PC-3 (cell line): ENCODE data around the gene RIC1. TPM values are rescaled to one million over a fixed set of nuclear protein-coding genes. Genes with fewer than 3 reads are reported as not detected.
A peak's percentile ranks its signal among the peaks of the same experiment; 100 is the strongest.

Experiments
- ATAC-seq: fragments of 200-7000 bp; cut with Tn5 transposase; 2 replicates; pipeline ENCODE4 v1.9.1; 2020; ENCODE audit warnings: mild to moderate bottlenecking, moderate library complexity
- BruUV-seq: library from RNA; stranded (reverse); fragments of 400-500 nt; replicated peaks from 2 replicates; lab custom pipeline; 2021; lab: Mats Ljungman, UMichigan
- CTCF ChIA-PET: fragments of 300-600 bp; sonication (Branson Sonifier 250); formaldehyde crosslinking; loops from one replicate; lab custom pipeline; 2022; ENCODE audit warnings: antibody characterized with exemption; lab: Charles Lee
- POLR2A ChIA-PET: fragments of 300-600 bp; sonication (Branson Sonifier 250); formaldehyde crosslinking; loops from one replicate; lab custom pipeline; 2022; ENCODE audit warnings: antibody characterized with exemption; ENCODE audit not compliant: unreplicated experiment; lab: Charles Lee
- DNase-seq: peaks from one replicate; pipeline ENCODE4 v3.0.0-alpha.2; 2015
- H2AFZ ChIP-seq: fragments of 300-600 bp; sonication (generic); 2 replicates; pipeline ENCODE4 v1.6.0; 2016; ENCODE audit warnings: antibody characterized with exemption, low read length
- H3F3A ChIP-seq: fragments of 300-600 bp; sonication (generic); one replicate; pipeline ENCODE4 v1.6.0; 2017; ENCODE audit warnings: antibody characterized with exemption, low read length, control low read depth, mild to moderate bottlenecking; ENCODE audit not compliant: unreplicated experiment
- H3K27ac ChIP-seq: fragments of 300-600 bp; sonication (generic); 2 replicates; pipeline ENCODE4 v1.5.1; 2016; ENCODE audit warnings: mild to moderate bottlenecking, low read length
- H3K27me3 ChIP-seq: fragments of 300-600 bp; sonication (generic); 2 replicates; pipeline ENCODE4 v1.6.1; 2016; ENCODE audit warnings: low read length, mixed read lengths
- H3K36me3 ChIP-seq: fragments of 300-600 bp; sonication (generic); 2 replicates; pipeline ENCODE4 v1.6.1; 2016; ENCODE audit warnings: low read depth, mixed run types, low read length, mixed read lengths
- H3K4me1 ChIP-seq: fragments of 300-600 bp; sonication (generic); 2 replicates; pipeline ENCODE4 v1.5.1; 2016; ENCODE audit warnings: low read length; ENCODE audit not compliant: insufficient read depth
- H3K4me2 ChIP-seq: fragments of 300-600 bp; sonication (generic); 2 replicates; pipeline ENCODE4 v1.6.0; 2016; ENCODE audit warnings: low read length
- H3K4me3 ChIP-seq: fragments of 300-600 bp; sonication (generic); 2 replicates; pipeline ENCODE4 v1.5.1; 2016; ENCODE audit warnings: mild to moderate bottlenecking, low read length, mixed read lengths
- H3K79me2 ChIP-seq: fragments of 300-600 bp; sonication (generic); 2 replicates; pipeline ENCODE4 v1.6.1; 2017; ENCODE audit warnings: low read length, mixed read lengths
- H3K9ac ChIP-seq: fragments of 300-600 bp; sonication (generic); 2 replicates; pipeline ENCODE4 v1.6.0; 2016; ENCODE audit warnings: mild to moderate bottlenecking, low read length
- H3K9me2 ChIP-seq: fragments of 300-600 bp; sonication (generic); replicated peaks from 2 replicates; pipeline ENCODE4 v1.6.1; 2016; ENCODE audit warnings: mixed run types, low read length, mixed read lengths
- H3K9me3 ChIP-seq: fragments of 300-600 bp; sonication (generic); 2 replicates; pipeline ENCODE4 v1.6.1; 2016; ENCODE audit warnings: low read length, mixed read lengths
- H4K20me1 ChIP-seq: fragments of 300-600 bp; sonication (generic); 2 replicates; pipeline ENCODE4 v1.6.1; 2016; ENCODE audit warnings: low read length, mixed read lengths
- CTCF ChIP-seq: fragments of 300-600 bp; sonication (generic); conservative IDR thresholded peaks from 2 replicates; pipeline ENCODE4 v1.5.1; 2017; ENCODE audit warnings: antibody characterized with exemption, low read depth, mild to moderate bottlenecking, low read length
- EZH2 ChIP-seq: fragments of 300-600 bp; sonication (generic); IDR thresholded peaks from one replicate; pipeline ENCODE4 v1.6.1; 2017; ENCODE audit warnings: antibody characterized with exemption, mild to moderate bottlenecking, low read length; ENCODE audit not compliant: unreplicated experiment
- EZH2phosphoT487 ChIP-seq: fragments of 300-600 bp; sonication (generic); IDR thresholded peaks from 2 replicates; pipeline ENCODE4 v1.6.1; 2018; ENCODE audit warnings: mild to moderate bottlenecking, antibody characterized with exemption, low read length, borderline replicate concordance
- intact Hi-C: fragments of 100-400 bp; cut with micrococcal nuclease; formaldehyde crosslinking; loops from 2 replicates; pipeline ENCODE4 v1.9.0; 2023
- total RNA-seq: library from RNA; depleted of rRNA; stranded (reverse); fragments of >200 nt; gene quantifications from 2 replicates; pipeline ENCODE4 v1.2.3, GENCODE V29; 2014

The RIC1 gene
- total RNA-seq, 1 experiment from 2014 or later = 16.0 TPM

- H3K27ac ChIP-seq = no peak overlapping the region
- no peak overlapping the region for H3K9ac ChIP-seq
- no peak overlapping the region for H3K4me2 ChIP-seq
- no peaks in the 10 kb centered on the region for H3K36me3 ChIP-seq
- TF ChIP-seq CTCF (no peak), EZH2phosphoT487 (no peak), EZH2 (no peak)
- ChIA-PET POLR2A (interaction anchor here (0.6 kb wide), 1 partner anchor 12 kb away, joined by 20 read pairs; no protein-coding TSS in a partner anchor), CTCF (no interaction called here)
- DNase-seq (no peak), ATAC-seq (no peak)
- intact Hi-C loops = no loop called here
- H3K9me3 ChIP-seq = no peaks in the 10 kb centered on the region
- no peaks in the 10 kb centered on the region for H4K20me1 ChIP-seq
- H3K27me3 ChIP-seq = no peaks in the 10 kb centered on the region
- no peaks in the 10 kb centered on the region for H3F3A ChIP-seq
- peaks cover 2% of the 10 kb centered on the region; the same call in 1 of the 2 replicates for H3K79me2 ChIP-seq
- BruUV-seq = no TSS peak
- H3K4me1 ChIP-seq = peaks cover 2% of the 10 kb centered on the region
- no peak overlapping the region for H2AFZ ChIP-seq
- no peaks in the 10 kb centered on the region for H3K9me2 ChIP-seq
- no peak overlapping the region for H3K4me3 ChIP-seq
Measured at GRCh38 chr9:5614985-5615384, 13.9 kb upstream of the RIC1 start.

- POLR2A ChIA-PET = no interaction called here
- H3K27me3 ChIP-seq = no peaks in the 10 kb centered on the region
- TF ChIP-seq EZH2 = no peak
- TF ChIP-seq EZH2phosphoT487 = no peak
- TF ChIP-seq CTCF = no peak
- no peak overlapping the region for H3K4me3 ChIP-seq
- no peak for ATAC-seq
- peaks cover 6% of the 10 kb centered on the region for H3F3A ChIP-seq
- no peak overlapping the region for H3K9ac ChIP-seq
- H3K79me2 ChIP-seq = peaks cover 4% of the 10 kb centered on the region; the same call in 1 of the 2 replicates
- H3K27ac ChIP-seq = no peak overlapping the region
- H2AFZ ChIP-seq = no peak overlapping the region
- intact Hi-C loops = no loop called here
- no TSS peak for BruUV-seq
- no peak overlapping the region for H3K4me2 ChIP-seq
- no peak for DNase-seq
- no peaks in the 10 kb centered on the region for H3K9me2 ChIP-seq
- peaks cover 23% of the 10 kb centered on the region for H3K4me1 ChIP-seq
- no peaks in the 10 kb centered on the region for H4K20me1 ChIP-seq
- no peaks in the 10 kb centered on the region for H3K36me3 ChIP-seq
- H3K9me3 ChIP-seq = no peaks in the 10 kb centered on the region
- CTCF ChIA-PET = no interaction called here
Measured at GRCh38 chr9:5617749-5618148, 11.2 kb upstream of the RIC1 start.

GRCh38 chr9:5620494-5620893, 8.4 kb upstream of the RIC1 start:
- peak; percentile 59 for DNase-seq
- TSS peak; percentile 7 for BruUV-seq
- H3K9me3 ChIP-seq = no peaks in the 10 kb centered on the region
- ChIA-PET POLR2A (no interaction called here), CTCF (no interaction called here)
- peaks cover 24% of the 10 kb centered on the region for H3K79me2 ChIP-seq
- H3K9me2 ChIP-seq = no peaks in the 10 kb centered on the region
- H4K20me1 ChIP-seq = no peaks in the 10 kb centered on the region
- peaks cover 23% of the 10 kb centered on the region for H3K4me1 ChIP-seq
- ATAC-seq = peak; percentile 53
- peak overlapping the region; percentile 90 for H3K27ac ChIP-seq
- H2AFZ ChIP-seq = no peak overlapping the region
- peaks cover 6% of the 10 kb centered on the region for H3F3A ChIP-seq
- H3K4me2 ChIP-seq = peak overlapping the region; percentile 59; the same call in 1 of the 2 replicates
- no peaks in the 10 kb centered on the region for H3K36me3 ChIP-seq
- no peak overlapping the region for H3K9ac ChIP-seq
- intact Hi-C loops = no loop called here
- no peak overlapping the region for H3K4me3 ChIP-seq
- no peaks in the 10 kb centered on the region for H3K27me3 ChIP-seq
- TF ChIP-seq EZH2phosphoT487 (no peak), EZH2 (no peak), CTCF (no peak)
